CD4-positive, alpha-beta T cell treated with Interleukin-4 for 4 hours (primary cell): ENCODE results near the gene TOR4A.

Experiments used
- DNase-seq: peaks from one replicate; pipeline ENCODE4 v3.0.0-alpha.2; 2020

TOR4A gene

DNA sequence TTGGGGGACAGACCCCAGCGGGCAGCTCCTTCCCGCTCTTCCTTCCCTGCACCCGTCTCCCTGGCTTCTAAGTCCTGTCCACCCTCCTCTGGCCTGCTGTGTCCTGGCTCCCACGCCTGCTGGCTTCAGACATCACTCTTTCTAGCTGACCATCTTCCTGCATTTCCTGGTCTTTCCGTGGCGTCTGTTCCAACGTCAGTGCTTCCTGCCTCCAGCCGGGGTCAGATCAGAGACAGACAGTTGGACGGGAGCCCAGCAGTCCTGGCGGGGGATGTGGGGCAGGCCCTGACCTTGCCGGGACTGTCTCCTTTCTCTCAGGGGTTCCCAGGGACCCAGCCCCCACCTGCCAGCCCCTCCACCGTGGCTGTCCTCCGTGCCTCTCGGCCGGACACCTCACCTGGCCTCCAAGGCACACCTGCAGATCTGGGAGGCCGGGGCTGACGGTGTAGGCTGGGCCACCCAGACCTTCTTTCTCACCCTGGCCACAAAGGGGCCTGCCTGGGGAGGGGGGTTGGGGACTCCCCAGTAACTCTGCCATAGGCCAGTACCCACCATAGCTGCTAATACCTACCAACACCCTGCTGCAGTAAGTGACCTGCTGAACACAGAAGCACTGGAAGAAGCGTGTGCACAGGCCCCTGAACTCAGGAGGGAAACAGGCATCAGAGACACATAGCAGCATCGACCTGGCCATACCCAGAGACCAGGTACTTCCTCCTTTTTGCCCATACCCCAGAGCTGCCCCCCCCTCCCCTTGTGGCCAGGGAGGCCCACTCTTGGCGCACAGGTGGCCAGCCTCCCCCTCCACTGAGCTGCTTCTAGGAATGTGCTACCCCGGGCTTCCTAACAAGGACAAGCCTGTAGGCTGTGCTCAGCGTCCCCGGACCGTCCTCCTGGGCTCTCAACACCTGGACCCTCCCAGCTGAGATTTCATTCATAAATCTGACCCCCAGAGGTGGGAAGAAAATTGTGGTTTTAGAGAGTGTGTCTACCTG, 19.4 kb downstream of the TOR4A start:
- DNase-seq = no peak

DNA sequence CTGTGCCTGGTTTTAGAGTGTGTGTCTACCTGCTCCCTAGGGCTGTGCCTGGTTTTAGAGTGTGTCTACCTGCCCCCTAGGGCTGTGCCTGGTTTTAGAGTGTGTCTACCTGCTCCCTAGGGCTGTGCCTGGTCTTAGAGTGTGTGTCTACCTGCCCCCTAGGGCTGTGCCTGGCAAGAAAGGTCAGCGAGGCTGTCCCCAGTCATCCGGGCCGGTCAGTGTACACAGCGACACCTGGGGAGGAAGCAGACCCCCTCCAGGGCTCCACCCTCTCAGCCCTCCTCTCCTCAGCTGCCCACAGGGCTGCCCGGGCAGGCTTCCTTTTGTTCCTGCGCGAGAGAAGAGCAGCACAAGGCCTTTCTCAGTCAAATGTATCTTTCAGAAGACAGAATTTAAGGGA, 20.4 kb downstream of the TOR4A start:
- no peak for DNase-seq

DNA sequence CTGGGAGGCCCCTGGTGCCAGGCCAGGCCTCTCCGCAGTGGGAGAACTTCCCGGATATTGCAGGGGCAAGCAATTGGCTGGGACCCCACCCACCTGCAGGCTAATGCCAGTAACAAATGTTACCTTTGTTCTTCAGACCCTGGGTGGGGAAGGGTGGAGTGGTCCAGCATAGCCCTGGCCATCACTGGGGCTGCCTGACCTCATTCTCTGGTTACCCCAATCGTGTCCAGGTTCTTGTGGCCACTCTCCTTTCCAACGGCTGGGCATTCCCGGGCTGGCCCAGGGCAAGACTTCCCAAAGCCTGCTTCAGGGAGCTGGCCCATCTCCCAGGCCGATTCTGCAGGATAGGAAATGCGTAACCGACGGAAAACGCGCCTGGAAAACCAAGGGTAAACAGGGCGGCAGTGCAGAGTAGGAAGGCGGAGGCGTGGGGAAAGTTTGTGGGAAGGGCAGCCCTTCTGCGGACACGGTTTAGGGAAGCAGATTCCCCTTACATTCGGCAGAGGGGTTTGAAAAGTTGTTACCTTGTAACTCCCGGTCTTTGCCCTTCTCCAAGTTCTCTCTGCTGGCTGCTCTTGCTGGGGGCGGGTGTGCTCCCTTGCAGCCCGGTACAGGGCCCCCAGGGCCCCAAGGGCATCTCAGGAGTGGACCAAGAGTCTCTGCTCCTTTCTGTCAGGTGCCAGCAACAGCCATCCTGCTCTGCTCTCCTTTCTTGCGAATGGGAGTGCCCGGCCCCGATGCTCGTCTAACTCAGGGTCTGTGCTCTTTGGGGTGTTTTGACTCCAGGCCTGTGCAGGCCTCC, 21.1 kb downstream of the TOR4A start:
- DNase-seq = no peak

DNA sequence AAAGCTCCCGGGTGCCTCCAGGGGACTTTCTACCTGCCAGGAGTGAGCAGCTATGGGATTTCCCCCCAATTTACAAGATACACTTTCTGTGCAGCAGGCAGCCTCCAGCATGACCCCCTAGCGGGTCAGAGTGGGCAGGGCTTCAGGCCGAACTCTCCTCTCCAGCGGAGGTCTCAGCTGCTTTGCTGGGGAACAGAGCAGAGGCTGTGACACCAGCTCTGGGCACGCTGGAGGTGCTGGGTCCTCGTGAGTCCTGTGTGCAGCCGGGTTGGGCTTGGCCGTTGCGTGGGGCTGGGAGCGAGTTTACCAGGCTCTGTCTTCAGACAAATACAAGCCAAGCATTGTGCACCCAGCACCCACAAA, 21.7 kb downstream of the TOR4A start:
- no peak for DNase-seq

DNA sequence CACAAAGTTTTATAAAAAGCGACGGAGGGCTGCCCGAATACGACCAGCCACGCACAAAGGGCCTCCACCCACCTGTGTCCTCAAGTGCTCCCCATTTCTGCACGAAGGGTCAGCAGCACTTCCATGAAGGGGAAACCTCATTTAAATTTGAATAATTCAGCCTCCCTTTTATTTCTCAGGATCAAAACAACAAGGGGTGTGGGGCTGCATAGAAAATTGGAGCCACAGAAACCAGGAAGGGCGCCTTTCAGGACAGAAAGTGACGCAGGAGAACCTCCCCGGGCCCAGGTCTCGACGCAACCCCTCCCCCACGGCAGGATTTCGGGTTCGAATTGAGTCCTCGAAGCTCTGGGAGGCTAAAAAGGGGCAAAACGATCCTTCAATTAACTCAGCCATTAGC, 22.4 kb downstream of the TOR4A start:
- no peak for DNase-seq

DNA sequence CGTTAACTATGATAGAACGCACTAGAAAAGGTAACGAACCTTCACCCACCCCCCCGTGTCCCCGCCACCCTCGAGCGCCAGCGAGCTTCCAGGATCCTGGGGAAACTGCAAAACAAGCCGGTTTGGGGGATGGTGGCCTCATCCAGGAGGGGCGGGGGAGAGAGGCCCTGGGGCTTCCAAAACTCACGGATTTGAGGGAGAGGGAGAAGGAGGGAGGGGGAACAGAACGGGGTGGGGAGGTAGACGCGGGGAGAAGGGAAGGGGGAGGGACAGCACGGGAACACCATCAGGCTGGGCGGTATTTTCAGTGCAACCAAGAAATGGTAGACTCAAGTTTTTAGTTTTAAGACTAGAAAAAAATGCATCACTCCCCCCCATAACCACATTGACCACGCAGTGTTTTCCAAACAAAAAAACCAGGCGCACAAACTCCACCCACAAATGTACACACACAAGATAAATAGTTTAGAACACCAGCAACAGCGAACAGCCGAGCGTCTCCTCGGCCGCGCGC, 23.1 kb downstream of the TOR4A start:
- DNase-seq = no peak

DNA sequence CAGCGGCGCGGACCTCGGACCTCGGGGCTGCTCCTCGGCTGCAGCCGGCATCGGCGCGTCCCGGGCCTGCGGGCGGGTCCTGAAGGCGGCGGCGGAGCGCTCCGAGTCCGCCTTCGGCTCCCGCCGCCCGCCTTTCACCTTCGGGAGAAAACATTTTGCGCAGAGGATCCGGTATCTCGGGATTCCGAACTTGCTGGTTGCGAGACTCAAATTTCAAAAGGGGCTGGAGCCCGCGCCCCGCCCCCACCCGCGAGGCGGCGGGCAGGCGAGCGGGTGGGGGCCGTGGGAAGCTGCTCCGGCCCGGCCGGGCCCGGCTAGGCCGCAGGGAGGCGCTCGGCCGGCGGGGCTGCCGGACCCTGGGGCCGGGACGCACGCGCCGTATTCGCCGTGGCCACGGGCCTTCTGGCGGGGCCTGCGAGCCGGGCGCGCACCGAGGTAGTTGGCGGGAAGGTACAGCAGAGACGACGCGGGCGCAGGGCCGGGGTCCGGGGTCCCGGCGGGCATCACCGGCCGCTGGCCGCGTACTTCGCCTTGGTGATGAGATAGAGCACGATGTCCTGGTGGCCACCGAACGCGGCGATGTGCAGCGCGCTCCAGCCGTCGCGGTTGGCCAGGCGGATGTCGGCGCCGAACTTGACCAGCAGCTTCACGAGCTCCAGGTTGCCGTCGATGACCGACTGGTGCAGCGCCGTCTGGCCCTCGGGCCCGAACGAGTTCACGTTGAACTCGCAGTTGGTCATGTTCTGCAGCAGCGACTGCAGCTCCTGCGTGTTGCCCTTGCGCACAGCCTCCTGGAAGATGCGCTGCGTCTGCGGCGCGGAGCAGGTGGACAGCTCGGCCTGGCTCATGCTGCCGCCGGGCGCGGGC, 23.8 kb downstream of the TOR4A start:
- DNase-seq = no peak

DNA sequence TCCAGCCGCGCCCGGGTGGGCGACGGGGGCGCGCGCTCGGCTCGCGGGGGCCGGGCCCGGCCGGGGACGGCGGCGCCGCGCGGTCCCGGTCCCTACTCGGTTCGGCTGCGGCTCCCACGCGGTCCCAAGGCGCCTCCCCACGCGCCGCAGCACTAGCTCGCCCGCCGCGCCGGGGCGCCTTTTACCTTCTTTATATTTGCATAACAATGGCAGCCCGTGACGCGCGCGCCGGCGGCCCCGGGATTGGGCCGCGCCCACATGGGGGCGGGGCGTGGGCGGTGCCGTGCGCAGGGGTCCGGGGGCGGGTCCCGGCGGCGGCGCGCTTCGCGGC, 24.6 kb downstream of the TOR4A start, which contains the start of gene NRARP:
TSS of gene NRARP (minus strand) at position 154 of the 331 bp plus-strand sequence. CDS start 343 bp downstream, outside the sequence.
- DNase-seq = peak; percentile 88

DNA sequence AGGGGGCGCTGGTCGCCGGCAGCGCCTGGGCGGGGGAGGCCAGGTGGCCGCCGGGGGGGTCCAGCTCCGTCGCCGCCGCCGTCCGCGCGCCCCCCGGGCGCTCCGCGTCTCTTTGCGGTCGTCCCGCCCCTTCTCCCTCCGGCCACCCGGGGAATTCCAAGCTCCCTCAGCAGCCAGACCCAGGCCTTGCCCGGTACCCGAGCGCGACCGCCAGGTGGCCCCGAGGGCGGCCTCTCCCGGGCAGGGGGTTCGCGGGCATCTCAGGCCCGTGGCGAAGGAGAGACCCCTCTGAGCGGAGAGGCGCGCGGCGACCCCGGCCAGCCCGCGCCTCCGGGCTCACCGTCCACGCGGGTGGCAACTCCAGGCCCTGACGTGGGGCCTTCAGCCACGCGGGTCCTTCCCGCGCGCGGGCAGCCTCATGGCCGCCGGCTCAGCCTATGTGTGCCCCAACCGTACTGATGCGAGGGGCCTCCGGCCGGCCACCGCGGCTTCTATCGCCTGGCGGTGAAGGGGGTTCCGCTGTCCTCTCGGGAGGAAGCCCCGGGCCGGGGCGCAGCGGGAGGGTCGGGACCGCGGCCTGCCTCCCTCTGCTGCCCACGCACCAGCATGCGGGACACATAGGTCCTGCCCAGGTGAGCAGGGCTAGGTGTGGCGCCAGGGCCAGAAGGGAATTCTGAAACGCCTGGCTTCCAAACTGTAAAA, 25.1 kb downstream of the TOR4A start:
- DNase-seq = no peak

DNA sequence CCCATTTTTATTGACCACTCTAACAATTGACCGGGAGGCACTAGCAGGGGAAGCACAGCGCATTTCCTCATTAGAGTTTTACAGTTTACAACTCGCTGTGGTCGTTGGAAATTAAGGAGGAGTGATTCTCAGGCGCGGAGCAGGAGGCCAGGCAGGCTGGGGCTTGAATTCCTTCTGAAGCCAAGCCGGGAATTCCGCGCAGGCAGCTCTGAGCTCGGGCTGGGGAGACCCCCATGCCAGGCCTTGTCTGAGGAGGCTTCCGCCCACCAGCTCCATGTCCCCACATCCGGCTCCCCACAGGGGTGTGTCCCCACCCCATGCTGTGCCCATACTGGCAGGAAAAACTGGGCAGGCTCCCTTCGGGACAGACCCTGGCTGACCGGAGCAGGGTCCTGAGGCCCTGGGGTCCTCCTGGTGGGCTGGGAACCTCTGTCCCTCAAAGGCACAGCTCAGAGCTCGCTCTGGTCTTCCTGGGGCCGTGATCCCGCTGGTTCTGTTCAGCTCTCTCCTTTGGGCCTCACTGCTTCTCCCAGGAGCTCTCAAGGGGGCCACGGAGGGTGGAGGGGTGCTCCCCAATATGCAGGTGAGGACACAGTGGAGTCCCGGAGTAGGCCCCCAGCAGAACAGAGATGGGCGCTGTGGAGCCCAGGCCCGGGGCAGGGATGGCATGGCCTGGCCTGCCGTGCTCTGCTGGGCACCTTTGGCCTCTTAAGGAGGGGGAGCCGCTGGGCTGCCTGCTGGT, 25.8 kb downstream of the TOR4A start:
- no peak for DNase-seq

DNA sequence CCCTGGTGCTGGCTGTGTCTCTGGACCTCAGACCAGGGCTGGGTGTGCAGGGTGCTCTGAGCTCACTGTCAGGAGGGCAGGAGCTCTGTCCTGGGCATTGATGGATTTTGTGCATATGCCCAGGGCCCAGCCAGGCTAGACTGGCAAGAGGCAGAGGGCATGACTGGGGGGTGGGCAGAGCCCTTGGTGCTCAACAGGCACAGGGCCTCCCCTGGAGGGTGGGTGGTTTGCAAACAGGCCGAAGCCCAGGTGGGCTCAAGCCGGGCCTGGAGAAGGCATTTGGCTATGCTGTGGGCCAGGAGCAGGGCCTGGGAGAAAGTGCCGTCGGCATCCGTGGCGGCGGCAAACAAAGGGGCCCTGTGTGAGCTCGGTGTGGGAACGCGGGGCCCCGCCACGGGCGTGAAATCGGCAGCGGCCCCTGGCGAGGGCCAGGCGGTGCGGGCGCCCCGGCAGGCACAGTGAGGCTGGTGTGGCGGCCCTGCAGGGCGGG, 26.4 kb downstream of the TOR4A start:
- no peak for DNase-seq

DNA sequence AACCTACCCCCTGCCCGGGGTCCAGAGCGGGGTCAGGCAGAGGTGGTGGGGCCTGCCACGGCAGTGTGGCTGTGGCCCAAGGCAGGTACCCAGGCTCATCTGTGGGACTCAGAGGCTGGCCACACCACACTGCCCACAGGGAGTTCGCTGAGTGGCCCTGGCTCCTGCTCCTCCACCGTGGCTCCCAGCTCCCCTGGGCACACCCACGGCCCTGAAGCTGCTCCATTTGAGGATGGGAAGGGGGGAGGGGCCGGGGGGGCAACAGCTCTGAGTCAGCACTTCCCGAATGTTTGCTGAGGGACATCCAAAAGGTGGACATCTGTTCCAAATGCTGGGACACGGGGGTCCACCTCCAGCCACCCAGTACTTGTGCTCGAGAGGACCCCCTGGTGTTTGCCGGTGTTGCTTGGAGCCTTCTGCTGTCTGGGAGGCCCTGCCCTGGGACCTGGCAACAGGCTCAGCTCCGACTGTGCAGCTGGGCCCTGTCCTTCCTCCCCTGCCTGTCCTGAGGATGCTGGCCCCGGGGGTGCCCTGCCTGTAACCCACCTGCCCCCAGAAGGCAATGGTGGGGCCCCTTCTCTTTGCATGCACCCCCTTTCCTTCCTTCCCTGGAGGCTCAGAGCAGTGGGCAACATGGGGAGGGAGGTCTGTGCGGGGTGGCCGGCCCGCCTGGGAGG, 27.0 kb downstream of the TOR4A start:
- DNase-seq = no peak

DNA sequence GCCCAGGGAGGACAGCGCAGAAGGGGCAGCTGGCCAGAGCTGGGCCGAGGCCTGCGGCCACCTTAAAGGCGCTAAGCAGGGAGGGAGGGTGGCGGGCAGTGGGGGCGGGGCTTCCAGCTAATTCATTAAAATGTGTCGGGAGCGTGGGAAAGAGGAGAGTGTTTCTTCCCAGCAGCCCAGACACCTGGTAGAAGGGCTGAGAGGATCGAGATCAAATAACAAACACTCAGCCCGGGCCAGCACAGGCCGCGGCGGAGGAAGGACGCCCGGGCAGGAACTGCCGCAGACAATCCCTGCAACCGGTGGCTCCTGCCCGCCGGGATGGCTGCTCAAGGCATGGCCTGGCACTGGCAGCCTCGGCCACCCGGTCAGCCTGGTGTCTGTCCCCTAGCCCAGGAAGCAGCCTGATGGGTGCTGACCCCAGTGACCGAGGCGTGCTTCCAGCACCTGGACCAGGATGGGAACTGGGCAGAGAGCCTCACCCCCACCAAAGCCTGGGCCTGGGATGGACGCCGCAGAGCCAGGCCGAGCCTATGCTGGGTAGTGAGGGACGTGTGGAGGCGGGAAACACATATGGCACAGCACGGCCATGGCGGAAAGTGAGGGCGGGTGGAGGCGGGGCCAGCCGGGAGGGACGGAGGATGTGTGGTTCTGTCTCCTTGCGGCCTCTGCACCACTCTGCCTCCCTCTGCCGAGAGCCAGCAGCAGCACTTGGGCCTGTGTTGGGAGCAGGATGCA, 27.7 kb downstream of the TOR4A start:
- DNase-seq = peak; percentile 37

DNA sequence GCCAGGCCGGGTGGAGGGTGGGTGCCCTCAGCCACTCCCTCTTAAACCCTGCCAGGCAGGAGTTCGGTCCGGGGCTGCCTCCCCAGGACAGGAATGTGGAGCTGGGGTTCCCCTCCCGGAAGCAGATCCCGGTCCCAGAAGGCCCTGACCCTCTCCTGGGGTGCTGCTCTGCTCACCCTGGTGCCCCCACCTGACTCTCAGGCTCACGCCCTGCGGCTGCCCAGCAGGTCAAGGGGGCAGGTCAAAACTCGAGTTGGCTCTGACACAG, 28.2 kb downstream of the TOR4A start:
- no peak for DNase-seq

DNA sequence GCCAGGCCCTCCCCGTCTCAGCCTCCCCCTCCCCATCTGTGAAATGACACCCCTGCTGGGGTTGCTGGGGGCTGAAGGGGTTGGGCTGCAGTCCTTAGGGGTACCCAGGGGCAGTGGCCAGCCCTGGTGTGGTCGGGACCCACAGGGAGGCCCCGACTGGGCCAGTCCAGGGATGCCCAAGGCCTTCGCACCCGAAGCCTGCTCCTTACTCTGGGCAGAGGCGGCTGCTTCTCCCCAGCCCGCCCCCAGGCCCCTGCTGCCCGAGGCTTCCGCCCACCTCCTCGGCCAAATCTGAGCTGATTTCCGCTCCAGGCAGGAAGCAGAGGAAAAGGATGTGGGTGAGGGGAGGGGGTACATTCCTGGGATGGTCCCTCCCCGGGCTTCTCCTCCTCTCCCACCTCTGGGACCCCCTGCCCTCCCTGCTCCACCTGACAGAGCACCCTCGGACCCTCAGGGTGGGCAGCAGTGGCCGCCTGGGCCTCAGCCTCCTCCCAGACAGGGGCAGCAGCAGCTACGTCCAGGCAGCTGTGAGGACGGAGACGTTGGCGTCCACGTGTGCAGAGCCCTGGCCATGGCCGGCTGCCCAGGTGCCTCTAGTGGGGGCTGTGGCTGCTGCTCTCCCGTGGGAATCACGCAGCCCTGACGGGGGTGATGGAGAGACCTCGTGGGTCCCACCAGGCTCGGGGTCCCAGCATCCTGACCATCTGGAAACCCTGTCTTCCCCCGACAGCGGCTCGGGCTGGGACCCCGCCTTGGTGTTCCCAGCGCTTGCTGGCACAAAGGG, 28.7 kb downstream of the TOR4A start:
- DNase-seq = no peak

DNA sequence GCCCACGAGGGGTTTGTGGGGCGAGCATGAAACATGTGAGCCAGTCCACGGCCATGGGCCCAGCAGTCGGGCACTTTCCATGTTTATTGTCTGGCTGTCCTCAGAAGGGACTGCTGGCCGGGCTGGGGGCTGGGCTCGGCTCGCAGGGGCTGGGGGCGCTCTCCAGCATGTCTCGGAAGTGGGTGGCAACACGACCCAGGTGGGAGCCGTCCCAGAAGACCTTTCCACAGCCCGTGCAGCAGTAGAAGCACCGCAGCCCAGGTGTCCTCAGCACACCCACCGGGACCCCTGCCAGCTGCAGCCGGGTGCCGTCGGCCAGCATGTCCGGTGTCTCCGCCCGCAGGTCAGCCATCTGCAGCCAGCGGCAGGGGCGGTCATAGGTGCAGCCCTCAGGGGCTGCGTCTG, 29.3 kb downstream of the TOR4A start:
- no peak for DNase-seq

DNA sequence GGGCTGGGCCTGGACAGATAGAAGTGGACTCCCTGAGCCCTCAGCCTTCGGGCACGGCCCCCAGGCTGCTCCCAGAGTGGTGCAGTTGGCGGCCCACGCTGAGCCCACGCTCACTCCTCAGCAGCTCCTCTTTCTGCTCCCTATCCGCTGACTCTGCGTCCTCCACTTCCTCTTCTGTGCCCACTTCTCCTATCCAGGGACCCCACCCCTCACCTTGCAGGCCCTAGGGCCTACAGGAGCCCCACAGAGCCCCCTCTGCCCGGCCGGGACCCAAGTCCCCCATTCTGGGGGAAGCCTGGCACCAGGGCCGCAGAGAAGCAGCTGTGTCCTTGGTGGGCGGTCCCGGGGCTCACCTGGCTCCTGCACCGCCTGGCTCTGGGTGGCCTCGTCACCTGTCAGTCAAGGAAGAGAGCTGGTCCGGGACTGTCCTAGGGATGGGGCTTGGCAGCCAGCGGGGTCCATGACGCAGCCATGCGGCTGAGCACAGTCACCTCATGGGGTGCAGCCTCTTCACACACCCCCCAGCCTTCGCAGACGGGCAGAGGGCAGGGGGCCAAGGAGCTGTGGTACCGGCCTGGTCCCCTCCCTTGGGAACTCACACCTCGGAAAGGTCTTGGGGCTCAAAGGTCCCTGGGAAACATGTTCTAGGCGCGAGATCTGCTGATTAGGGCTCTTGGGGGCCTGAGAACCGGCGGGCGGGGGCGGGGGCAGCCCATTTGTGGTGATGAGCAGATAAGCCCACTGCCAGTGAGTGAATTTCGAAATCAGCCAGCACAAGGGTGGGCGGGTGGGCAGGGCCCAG, 29.9 kb downstream of the TOR4A start:
- DNase-seq = no peak

DNA sequence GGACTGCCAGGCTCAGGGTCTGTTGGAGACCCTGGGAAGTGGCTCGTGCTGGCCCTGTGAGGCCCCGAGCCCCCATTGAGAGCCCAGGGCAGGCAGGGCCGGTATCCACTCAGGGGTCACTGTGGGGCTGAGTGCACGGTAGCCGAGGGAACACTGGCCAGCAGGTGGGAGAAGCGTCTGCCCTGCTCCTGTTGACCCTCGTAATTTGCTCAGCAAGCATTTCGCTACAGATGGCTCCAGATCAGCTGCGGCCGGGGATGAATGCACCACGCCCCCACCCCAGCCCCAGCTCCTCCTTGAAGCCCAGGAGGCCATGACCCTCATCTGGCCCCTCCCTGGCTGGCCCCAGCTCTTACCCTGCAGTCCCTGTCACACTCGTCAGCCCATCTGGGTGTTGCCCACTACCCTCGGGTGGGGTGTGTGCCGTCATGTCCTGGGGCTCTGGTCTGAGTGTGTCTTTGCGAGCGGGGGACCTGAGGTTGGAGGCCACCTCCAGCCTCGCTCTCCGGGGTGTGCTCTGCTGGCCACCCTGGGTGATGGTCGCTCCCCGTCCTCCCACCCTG, 30.6 kb downstream of the TOR4A start:
- no peak for DNase-seq
